Neural progenitor cell (in vitro differentiated cells): Measurements from ENCODE around the gene TMEM184A. TPM values are rescaled to one million over a fixed set of nuclear protein-coding genes. Genes with fewer than 3 reads are reported as not detected.

Experiments
- DNase-seq: peaks from one replicate; pipeline ENCODE4 v3.0.0-alpha.2; 2016; ENCODE audit warnings: low spot score
- H2AFZ ChIP-seq: fragments of 200-600 bp; sonication (generic); replicated peaks from 2 replicates; pipeline ENCODE4 v1.6.1; 2016; ENCODE audit warnings: antibody characterized with exemption
- H3F3A ChIP-seq: fragments of 200-600 bp; sonication (generic); 2 replicates; pipeline ENCODE4 v1.6.1; 2016; ENCODE audit warnings: antibody characterized with exemption, low read depth
- H3K27ac ChIP-seq: fragments of 200-600 bp; sonication (generic); 2 replicates; pipeline ENCODE4 v1.5.1; 2016; ENCODE audit warnings: mild to moderate bottlenecking
- H3K27me3 ChIP-seq: fragments of 200-600 bp; sonication (generic); 2 replicates; pipeline ENCODE4 v1.6.1; 2016; ENCODE audit warnings: mild to moderate bottlenecking, moderate library complexity
- H3K36me3 ChIP-seq: fragments of 200-600 bp; sonication (generic); 2 replicates; pipeline ENCODE4 v1.5.1; 2016
- H3K4me1 ChIP-seq: fragments of 200-600 bp; sonication (generic); 2 replicates; pipeline ENCODE4 v1.6.1; 2016; ENCODE audit warnings: mixed run types
- H3K4me2 ChIP-seq: fragments of 200-600 bp; sonication (generic); 2 replicates; pipeline ENCODE4 v1.6.1; 2016
- H3K4me3 ChIP-seq: fragments of 200-600 bp; sonication (generic); 2 replicates; pipeline ENCODE4 v1.5.1; 2016
- H3K79me2 ChIP-seq: fragments of 200-600 bp; sonication (generic); 2 replicates; pipeline ENCODE4 v1.6.1; 2016; ENCODE audit warnings: low read depth
- H3K9ac ChIP-seq: fragments of 200-600 bp; sonication (generic); 2 replicates; pipeline ENCODE4 v1.6.1; 2016
- H3K9me3 ChIP-seq: fragments of 200-600 bp; sonication (generic); 2 replicates; pipeline ENCODE4 v1.5.1; 2016; ENCODE audit warnings: low read depth
- H4K20me1 ChIP-seq: fragments of 200-600 bp; sonication (generic); 2 replicates; pipeline ENCODE4 v1.6.1; 2016; ENCODE audit warnings: low read depth
- H3K27ac Mint-ChIP-seq: 3 replicates; pipeline ENCODE4 v1.8.0; 2021; ENCODE audit warnings: mixed read lengths
- H3K27me3 Mint-ChIP-seq: 2 replicates; pipeline ENCODE4 v1.8.0; 2022; ENCODE audit warnings: low read depth, mild to moderate bottlenecking, inconsistent platforms, moderate library complexity, mixed read lengths; ENCODE audit not compliant: insufficient read depth
- H3K36me3 Mint-ChIP-seq: 3 replicates; pipeline ENCODE4 v1.8.0; 2021; ENCODE audit warnings: mixed read lengths
- H3K4me1 Mint-ChIP-seq: 3 replicates; pipeline ENCODE4 v1.8.0; 2021; ENCODE audit warnings: mixed read lengths
- H3K4me3 Mint-ChIP-seq: 3 replicates; pipeline ENCODE4 v1.8.0; 2021; ENCODE audit warnings: mild to moderate bottlenecking, moderate library complexity, mixed read lengths
- H3K9me3 Mint-ChIP-seq: 3 replicates; pipeline ENCODE4 v1.8.0; 2020; ENCODE audit warnings: mixed read lengths
- CTCF ChIP-seq: fragments of 200-600 bp; sonication (generic); IDR thresholded peaks from 2 replicates; pipeline ENCODE4 v1.5.1; 2017; ENCODE audit warnings: antibody characterized with exemption, mild to moderate bottlenecking
- EZH2 ChIP-seq: fragments of 200-600 bp; sonication (generic); IDR thresholded peaks from 2 replicates; pipeline ENCODE4 v1.6.1; 2017; ENCODE audit warnings: antibody characterized with exemption, mild to moderate bottlenecking, moderate library complexity
- EZH2phosphoT487 ChIP-seq: fragments of 200-600 bp; sonication (generic); IDR thresholded peaks from 2 replicates; pipeline ENCODE4 v1.6.1; 2017; ENCODE audit warnings: antibody characterized with exemption
- total RNA-seq: library from RNA; depleted of rRNA; stranded (reverse); fragments of >200 nt; gene quantifications from 2 replicates; pipeline ENCODE4 v1.2.3, GENCODE V29; 2015; ENCODE audit warnings: low replicate concordance

TMEM184A gene
- total RNA-seq, 1 donor from 2014 or later, result 0.17 TPM

GRCh38 chr7:1493571-1493970, 62.4 kb downstream of the TMEM184A start:
- Mint-ChIP-seq H3K36me3 (peaks cover 8% of the 10 kb centered on the region), H3K27me3 (peaks cover 2% of the 10 kb centered on the region), H3K9me3 (no peaks in the 10 kb centered on the region), H3K4me1 (no peaks in the 10 kb centered on the region), H3K4me3 (no peak overlapping the region), H3K27ac (no peak overlapping the region)
- no peak overlapping the region for H3K27ac ChIP-seq
- H4K20me1 ChIP-seq, result no peaks in the 10 kb centered on the region
- H3K4me1 ChIP-seq, result no peaks in the 10 kb centered on the region
- TF ChIP-seq CTCF (no peak), EZH2phosphoT487 (no peak), EZH2 (no peak)
- H3F3A ChIP-seq, result no peaks in the 10 kb centered on the region
- no peak overlapping the region for H3K4me2 ChIP-seq
- no peaks in the 10 kb centered on the region for H3K27me3 ChIP-seq
- no peaks in the 10 kb centered on the region for H3K9me3 ChIP-seq
- no peak for DNase-seq
- no peaks in the 10 kb centered on the region for H3K36me3 ChIP-seq
- H2AFZ ChIP-seq, result no peak overlapping the region
- no peak overlapping the region for H3K4me3 ChIP-seq
- no peak overlapping the region for H3K9ac ChIP-seq
- H3K79me2 ChIP-seq, result no peaks in the 10 kb centered on the region

GRCh38 chr7:1493129-1493528, 62.9 kb downstream of the TMEM184A start:
- no peak overlapping the region for H3K4me3 Mint-ChIP-seq
- H3K4me2 ChIP-seq, result no peak overlapping the region
- H3K9me3 ChIP-seq, result no peaks in the 10 kb centered on the region
- no peaks in the 10 kb centered on the region for H3K4me1 Mint-ChIP-seq
- H3K9me3 Mint-ChIP-seq, result no peaks in the 10 kb centered on the region
- H2AFZ ChIP-seq, result no peak overlapping the region
- no peak overlapping the region for H3K27ac Mint-ChIP-seq
- no peaks in the 10 kb centered on the region for H3K27me3 ChIP-seq
- peaks cover 10% of the 10 kb centered on the region for H3K36me3 Mint-ChIP-seq
- no peak overlapping the region for H3K4me3 ChIP-seq
- DNase-seq, result no peak
- TF ChIP-seq CTCF (no peak), EZH2phosphoT487 (no peak), EZH2 (no peak)
- no peaks in the 10 kb centered on the region for H3F3A ChIP-seq
- H3K79me2 ChIP-seq, result no peaks in the 10 kb centered on the region
- no peaks in the 10 kb centered on the region for H3K4me1 ChIP-seq
- no peaks in the 10 kb centered on the region for H3K36me3 ChIP-seq
- H3K9ac ChIP-seq, result no peak overlapping the region
- peaks cover 6% of the 10 kb centered on the region for H3K27me3 Mint-ChIP-seq
- H3K27ac ChIP-seq, result no peak overlapping the region
- no peaks in the 10 kb centered on the region for H4K20me1 ChIP-seq

GRCh38 chr7:1492640-1493039, 63.4 kb downstream of the TMEM184A start:
- no peak overlapping the region for H3K9ac ChIP-seq
- no peak overlapping the region for H3K27ac Mint-ChIP-seq
- H3K4me2 ChIP-seq, result no peak overlapping the region
- H3K36me3 ChIP-seq, result no peaks in the 10 kb centered on the region
- no peak for DNase-seq
- no peaks in the 10 kb centered on the region for H4K20me1 ChIP-seq
- TF ChIP-seq CTCF, result no peak
- H2AFZ ChIP-seq, result no peak overlapping the region
- H3K79me2 ChIP-seq, result no peaks in the 10 kb centered on the region
- H3K27me3 Mint-ChIP-seq, result peaks cover 6% of the 10 kb centered on the region
- no peaks in the 10 kb centered on the region for H3K4me1 Mint-ChIP-seq
- peaks cover 10% of the 10 kb centered on the region for H3K36me3 Mint-ChIP-seq
- H3F3A ChIP-seq, result no peaks in the 10 kb centered on the region
- H3K4me1 ChIP-seq, result no peaks in the 10 kb centered on the region
- H3K9me3 Mint-ChIP-seq, result no peaks in the 10 kb centered on the region
- H3K4me3 Mint-ChIP-seq, result no peak overlapping the region
- no peaks in the 10 kb centered on the region for H3K27me3 ChIP-seq
- H3K4me3 ChIP-seq, result no peak overlapping the region
- no peaks in the 10 kb centered on the region for H3K9me3 ChIP-seq
- no peak overlapping the region for H3K27ac ChIP-seq

Other genes with a start within 250 kb of the TMEM184A start
- 6.0 and 22.7 TPM in 2 replicates for gene MICALL2, start 96.7 kb downstream of the TMEM184A start, total RNA-seq
- gene INTS1, start 51.8 kb downstream of the TMEM184A start, total RNA-seq, result 16.5 and 76.7 TPM in 2 replicates
- gene MAFK, start 25.5 kb downstream of the TMEM184A start, total RNA-seq, result 4.3 and 4.7 TPM in 2 replicates
- gene PSMG3, start 13.8 kb upstream of the TMEM184A start, total RNA-seq, result 31.1 and 50.3 TPM in 2 replicates
- 2.2 and 13.6 TPM in 2 replicates for gene ELFN1, start 114.1 kb upstream of the TMEM184A start, total RNA-seq